HEK293T (cell line): ENCODE data around the gene PSPC1.

Experiments used
- ARNT ChIP-seq: fragments of 450-650 bp; IDR thresholded peaks from 2 replicates; pipeline ENCODE4 v1.6.1; 2017; ENCODE audit warnings: mild to moderate bottlenecking
- BHLHE40 ChIP-seq: fragments of 450-650 bp; IDR thresholded peaks from 2 replicates; pipeline ENCODE4 v1.6.1; 2016; ENCODE audit warnings: mild to moderate bottlenecking, moderate library complexity, borderline replicate concordance
- FOXA1 ChIP-seq: fragments of 450-650 bp; IDR thresholded peaks from 2 replicates; pipeline ENCODE4 v1.6.1; 2016; ENCODE audit warnings: mild to moderate bottlenecking
- FOXM1 ChIP-seq: fragments of 450-650 bp; IDR thresholded peaks from 2 replicates; pipeline ENCODE4 v1.6.1; 2017; ENCODE audit warnings: mild to moderate bottlenecking, borderline replicate concordance
- L3MBTL2 ChIP-seq: fragments of 450-650 bp; conservative IDR thresholded peaks from 2 replicates; pipeline ENCODE4 v1.6.1; 2016; ENCODE audit warnings: mild to moderate bottlenecking
- LEF1 ChIP-seq: fragments of 450-650 bp; IDR thresholded peaks from 2 replicates; pipeline ENCODE4 v1.6.1; 2017; ENCODE audit warnings: mild to moderate bottlenecking, borderline replicate concordance
- NFRKB ChIP-seq: fragments of 450-650 bp; IDR thresholded peaks from 2 replicates; pipeline ENCODE4 v1.6.1; 2016; ENCODE audit warnings: mild to moderate bottlenecking, moderate library complexity
- PKNOX1 ChIP-seq: fragments of 450-650 bp; IDR thresholded peaks from 2 replicates; pipeline ENCODE4 v1.6.1; 2016
- SP1 ChIP-seq: fragments of 450-650 bp; IDR thresholded peaks from 2 replicates; pipeline ENCODE4 v1.6.1; 2017
- SUZ12 ChIP-seq: fragments of 450-650 bp; IDR thresholded peaks from 2 replicates; pipeline ENCODE4 v1.6.1; 2016; ENCODE audit warnings: mild to moderate bottlenecking

GRCh38 chr13:19817510-19818158 is 34.9 kb upstream of the PSPC1 start:
- TF ChIP-seq LEF1 (no peak), NFRKB (no peak), L3MBTL2 (no peak), SUZ12 (no peak), SP1 (no peak), PKNOX1 (no peak), BHLHE40 (no peak), ARNT (no peak), FOXM1 (no peak), FOXA1 (no peak)
